HG03175 (cell line): ENCODE results near the gene CABLES1.

Experiments
- ATAC-seq: cut with Tn5 transposase; IDR thresholded peaks from one replicate; pipeline ENCODE4 v1.9.1; 2021; ENCODE audit warnings: mild to moderate bottlenecking, moderate library complexity; ENCODE audit not compliant: unreplicated experiment

CABLES1 gene

DNA sequence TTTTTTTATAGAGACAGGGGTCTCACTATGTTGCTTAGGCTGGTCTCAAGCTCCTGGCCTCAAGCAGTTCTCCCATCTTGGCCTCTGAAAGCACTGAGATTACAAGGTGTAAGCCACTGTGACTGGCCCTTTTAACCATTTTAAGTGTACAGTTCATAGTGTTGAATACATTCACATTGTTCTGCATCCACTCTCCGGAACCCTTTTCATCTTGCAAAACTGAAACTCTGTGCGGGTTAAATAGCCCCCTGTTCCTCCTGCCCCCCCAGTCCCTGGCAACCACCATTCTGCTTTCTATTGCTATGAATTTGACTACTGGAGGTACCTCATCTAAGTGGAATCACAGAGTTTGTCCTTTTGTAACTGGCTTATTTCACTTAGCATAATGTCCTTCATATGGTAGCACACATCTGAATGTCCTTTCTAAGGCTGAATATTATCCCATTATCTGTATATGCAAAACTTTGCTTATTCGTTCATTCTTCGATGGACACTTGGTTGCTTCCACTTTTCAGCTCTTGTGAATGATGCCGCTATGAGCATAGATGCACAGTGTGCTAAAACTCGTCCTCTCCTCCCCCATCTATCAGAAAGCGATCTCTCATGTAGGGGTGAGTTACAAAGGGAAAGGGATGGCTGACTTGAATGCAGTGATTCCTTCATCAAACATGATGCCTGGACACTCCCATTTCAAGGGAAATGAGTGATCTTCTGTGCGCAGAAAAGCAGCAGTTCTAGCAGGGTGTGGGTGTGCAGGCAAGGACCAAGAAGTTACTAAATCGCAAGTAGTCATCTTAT is 30.2 kb downstream of the CABLES1 start:
- no peak for ATAC-seq

DNA sequence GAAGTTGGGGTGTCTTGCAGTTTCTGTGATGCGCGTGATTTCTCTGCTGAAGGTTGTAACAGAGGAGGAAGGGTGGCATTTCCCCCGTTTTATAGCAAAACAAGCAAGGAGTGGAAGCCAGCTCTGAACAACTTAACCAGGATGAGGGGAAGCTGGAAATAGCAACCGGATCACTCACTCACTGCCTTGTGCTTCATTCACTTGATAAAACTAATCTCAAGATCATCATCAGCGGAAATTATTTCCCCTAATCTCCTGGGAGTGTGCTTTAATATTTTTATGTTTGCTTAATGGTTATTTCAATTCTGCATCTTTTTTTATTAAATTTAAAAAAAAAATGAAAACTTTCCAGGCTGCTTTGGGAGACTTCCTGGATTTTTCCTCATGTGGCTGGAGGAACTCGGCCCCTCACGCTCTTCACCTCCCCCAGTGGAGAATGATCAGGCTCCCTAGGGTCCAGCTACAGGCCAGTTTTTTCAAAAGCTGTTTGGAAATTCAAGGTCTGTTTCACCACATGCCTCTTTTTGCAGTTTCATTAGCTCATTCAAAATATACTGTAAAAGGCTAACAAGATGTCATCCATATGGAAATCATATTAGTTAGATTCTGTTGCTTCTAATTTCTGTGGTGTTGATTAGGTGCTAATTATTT is 31.7 kb downstream of the CABLES1 start:
- no peak for ATAC-seq

DNA sequence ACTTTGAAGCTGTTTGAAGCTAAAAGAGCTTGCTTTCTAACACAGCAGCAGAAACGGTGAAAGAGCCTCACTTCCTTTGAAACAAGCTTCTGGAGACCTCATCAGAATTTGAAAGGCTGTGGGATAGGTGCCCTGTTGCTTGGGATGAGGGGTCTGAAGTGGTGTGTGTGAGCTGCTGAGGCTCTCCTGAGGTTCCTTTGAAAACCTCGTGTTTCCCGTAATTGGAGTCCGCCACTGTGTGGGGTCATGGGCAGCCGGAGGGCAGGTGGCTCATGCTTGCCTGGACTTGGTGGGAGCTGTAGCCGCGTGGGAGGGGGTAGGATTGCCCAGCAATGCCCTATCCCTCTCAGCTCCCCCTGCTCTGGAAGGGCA is 34.4 kb downstream of the CABLES1 start:
- ATAC-seq: no peak

DNA sequence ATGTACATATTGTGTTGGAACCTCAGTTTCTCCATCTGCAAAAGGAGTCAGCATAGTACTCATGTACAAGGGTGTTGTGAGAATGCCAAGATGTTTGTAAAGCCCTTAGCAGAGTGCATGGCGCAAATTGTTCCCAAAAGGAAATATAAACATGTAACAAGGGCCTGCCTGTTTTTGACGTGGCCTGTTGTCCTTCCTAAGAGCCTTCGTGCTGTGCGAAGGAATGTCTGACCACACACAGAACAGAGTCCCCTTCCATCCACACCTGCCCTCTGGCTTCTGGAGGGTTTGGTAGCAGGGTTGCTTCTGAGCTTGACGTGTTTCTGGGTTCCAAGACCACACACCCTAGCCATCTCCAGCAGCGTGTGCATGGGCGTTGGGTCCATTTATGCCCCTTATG is 34.9 kb downstream of the CABLES1 start:
- ATAC-seq: no peak

DNA sequence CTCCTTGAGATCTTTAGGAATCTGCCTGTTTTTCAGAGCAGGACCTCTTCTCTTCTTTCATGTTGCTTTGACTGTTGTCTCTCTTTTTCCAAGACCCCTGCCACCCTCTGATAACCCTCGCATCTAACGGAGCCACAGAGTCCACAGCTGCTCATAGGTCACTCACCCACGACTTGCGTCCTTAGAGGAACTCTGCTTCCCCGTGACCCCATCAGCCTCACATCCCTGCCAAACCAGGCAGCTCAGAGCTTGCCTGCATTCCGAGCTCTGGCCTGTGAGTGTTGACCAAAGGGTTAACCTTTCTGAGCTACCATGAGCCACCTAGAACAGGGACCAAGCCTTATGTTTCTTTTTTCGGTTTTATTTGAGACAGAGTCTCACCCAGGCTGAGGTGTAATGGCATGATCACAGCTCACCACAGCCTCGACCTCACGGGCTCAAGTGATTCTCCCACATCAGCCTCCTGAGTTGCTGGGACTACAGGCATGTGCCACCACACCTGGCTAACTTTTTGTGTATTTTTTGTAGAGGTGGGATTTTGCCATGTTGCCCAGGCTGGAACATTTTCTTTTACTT is 36.4 kb downstream of the CABLES1 start:
- ATAC-seq: no peak

DNA sequence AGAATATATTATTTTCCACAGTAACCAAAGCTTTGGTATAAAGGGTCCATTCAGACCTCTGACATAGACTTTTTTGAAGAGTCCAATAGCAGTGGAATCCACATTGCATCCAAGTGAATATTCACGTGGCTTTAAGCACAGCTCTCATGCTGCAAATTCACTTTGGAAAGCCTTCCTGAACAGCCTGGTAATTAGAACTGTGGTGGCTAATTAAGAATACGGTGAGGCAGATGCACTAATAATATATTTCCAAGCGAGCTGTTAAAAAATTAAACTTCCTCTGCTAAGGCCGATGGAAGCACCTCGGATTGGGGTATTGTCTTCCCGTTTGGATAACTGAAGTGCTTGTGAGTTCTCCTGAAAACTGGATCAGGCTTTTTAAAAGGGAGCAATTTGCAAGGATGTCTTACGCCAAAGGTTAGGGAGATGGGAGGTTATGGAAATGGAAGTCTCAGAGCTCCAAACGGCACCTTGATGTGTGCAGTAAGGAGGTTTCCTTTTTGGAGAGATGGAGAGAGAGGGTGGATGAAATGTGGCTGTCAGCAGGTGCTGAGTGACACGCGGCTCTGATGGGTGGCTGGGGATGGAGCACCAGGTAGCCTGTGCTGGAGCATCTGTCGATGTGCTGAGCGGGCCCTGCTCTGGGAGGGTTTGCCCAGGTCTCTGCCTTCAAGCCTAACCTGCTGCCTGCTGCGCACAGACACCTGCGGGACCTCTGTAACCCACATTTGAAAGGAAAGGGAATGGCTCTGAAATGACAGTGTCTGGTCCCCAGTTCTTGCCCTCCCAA is 37.5 kb downstream of the CABLES1 start:
- no peak for ATAC-seq

DNA sequence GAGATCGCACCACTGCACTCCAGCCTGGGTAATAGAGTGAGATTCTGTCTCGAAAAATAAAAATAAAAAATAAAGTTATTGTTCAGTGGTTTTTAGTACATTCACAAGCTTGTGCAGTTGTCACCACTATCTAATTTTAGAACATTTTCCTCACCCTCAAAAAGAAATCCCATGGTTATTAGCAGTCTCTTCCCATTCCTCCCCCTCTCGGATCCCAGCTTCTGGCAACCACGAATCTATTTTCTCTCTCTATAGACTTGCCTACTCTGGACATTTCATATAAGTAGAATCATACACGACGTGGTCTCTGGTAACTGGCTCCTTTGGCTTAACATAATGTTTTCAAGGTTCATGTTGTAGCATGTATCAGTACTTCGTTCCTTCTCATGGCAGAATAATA is 38.6 kb downstream of the CABLES1 start:
- ATAC-seq: no peak

DNA sequence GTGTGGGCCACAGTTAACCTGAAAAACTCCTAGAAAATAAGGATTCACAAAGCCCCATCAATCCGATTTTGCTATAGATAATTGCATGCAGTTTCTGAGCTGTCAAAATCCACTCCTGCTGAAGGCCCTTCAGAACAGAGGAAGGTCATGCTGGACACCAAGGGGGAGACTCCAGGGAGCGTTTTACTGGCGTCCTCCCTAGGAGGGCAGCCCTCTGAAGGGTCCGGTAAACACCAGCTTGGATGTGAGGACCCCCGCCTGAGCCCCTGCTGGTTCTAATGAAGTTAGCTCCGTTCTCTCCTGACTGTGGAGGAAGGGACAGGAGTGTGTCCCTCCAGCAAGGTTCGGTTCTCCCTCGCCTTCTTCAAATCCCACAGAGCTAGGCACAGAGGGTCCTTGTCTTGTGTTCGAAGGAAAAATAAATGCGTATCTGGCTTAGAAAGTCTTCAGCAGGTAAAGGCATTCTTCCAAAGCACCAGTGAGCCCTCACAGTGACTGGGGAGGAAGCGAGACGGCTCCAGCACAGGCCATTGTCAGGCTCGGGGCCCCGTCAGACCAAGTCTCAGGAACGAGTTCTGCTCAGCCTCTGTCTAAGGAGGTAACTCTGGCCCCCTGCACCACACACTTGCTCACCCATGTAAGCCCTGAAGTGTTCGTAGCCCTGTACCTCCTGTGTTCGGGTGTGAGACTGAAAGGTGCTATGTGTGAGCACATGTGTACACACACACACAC is 41.6 kb downstream of the CABLES1 start:
- ATAC-seq: no peak

DNA sequence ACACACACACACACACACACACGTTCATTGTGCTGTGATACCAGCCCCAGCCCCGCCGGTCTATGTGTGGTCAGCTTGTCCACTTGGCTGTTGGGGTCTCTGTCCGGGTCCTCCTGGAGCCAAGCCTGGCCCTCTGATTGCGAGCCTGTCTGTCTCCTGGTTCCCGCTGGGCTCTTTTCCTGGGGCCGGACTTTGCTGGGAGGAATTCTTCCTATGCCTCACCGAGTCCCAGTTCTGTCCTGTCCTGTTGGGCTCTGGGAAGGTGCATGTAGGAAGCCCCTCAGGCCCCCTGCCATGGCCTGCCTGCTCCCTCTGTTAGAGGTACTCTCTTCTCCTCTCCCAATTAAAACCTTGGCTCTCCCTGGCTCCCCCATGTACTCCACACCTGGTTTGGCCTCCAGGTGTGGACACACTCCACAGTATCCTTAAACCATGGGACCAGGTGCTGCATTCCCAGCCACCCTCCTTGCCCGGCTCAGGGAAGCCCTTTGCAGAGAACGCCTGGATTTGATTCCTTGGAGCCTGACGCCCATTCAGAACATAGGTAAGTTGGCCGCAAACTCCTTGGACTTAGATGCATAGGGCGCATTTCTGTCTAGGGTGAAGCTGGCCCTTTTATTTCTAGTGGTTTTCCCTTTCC is 42.3 kb downstream of the CABLES1 start:
- no peak for ATAC-seq

DNA sequence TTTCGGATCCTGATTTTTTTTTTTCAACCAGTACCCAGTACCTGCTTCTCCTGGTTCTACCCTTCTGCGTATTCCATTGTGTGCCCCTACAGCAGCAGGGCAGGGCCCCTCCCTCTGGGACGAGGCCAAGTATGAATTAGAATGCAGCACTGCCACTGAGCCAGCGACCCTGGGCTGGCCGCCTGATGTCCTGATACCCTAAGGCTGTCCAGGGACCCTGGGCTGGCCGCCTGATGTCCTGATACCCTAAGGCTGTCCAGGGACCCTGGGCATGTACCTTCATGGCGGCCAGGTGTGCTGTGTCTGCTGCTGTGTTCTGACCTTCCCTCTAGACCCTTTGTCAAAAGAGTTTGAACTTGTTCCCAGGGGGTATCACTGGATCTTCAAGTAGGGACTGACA is 42.9 kb downstream of the CABLES1 start:
- no peak for ATAC-seq

DNA sequence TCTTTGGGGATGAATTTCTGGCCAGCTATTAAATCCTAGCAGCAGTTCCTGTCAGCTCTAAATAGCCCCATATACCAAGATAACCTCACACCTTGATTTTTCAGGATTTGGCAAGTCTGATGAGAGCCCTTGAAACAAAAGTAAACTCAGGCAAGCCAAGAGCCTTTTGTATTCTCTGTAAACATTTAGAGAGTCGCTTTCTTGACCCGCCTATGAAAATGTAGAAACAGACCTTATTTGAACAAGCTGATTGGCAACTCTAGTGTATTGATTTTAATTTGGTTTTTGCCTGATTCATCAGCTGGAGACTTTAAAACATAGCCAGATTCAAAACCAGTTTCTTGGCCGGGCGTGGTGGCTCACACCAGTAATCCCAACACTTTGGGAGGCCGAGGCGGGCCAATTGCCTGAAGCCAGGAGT is 43.4 kb downstream of the CABLES1 start:
- no peak for ATAC-seq

DNA sequence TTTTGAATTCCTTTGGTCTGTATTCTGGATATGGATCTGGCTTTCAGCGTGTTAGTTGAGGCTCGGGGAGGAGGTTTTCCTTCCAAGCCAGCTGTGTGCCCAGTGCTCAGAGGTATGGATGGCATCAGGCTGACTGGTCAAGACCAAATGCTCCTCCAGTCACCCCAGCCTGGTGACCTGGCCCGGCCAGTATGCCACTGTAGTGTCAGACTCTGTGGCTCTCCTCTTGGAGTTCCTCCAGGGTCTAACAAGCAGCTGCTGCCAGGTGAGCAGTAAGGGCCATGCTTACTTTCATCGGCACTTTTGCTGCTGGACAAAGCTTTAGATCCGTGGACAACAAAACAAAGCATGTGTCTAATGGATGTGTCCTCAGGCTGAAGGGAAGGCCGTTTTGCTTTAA is 44.1 kb downstream of the CABLES1 start:
- no peak for ATAC-seq

DNA sequence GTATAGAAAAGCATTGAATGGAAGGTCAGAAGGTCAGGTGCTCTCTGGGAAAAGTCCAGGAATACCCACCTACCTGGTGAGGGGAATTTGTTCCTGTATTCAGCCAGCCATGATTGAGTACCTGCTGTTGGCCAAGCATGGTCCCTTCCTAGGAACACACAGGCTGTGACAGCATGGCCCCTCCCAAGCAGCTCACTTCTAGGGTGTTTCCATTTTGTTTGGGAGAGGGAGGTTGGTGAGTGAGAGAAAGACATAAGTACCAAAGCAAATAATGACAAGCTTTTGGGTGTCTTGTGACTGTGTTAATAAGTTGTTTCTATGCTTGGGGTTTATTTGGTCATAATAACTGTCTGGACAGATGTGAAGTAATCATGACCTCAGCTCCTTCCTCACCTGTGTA is 46.3 kb downstream of the CABLES1 start:
- no peak for ATAC-seq

DNA sequence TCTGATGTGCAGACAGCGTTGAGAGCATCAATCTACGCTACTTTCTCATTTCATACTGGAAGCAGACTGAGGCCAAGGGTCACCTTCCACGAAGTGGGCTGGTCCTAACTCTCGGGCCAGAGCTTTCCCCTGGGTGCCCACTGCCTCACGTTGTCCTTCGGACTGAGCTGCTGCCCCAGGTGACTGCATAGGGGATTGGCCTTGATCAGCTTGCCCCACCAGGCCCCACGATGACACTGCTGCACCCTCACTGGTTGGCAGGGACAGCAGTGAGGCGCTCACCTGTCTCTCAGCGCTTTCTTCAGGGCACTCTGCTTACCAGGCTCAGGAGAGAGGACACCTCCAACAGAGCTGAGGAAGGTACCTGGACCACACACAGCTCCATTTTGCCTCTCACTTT is 47.3 kb downstream of the CABLES1 start:
- no peak for ATAC-seq

DNA sequence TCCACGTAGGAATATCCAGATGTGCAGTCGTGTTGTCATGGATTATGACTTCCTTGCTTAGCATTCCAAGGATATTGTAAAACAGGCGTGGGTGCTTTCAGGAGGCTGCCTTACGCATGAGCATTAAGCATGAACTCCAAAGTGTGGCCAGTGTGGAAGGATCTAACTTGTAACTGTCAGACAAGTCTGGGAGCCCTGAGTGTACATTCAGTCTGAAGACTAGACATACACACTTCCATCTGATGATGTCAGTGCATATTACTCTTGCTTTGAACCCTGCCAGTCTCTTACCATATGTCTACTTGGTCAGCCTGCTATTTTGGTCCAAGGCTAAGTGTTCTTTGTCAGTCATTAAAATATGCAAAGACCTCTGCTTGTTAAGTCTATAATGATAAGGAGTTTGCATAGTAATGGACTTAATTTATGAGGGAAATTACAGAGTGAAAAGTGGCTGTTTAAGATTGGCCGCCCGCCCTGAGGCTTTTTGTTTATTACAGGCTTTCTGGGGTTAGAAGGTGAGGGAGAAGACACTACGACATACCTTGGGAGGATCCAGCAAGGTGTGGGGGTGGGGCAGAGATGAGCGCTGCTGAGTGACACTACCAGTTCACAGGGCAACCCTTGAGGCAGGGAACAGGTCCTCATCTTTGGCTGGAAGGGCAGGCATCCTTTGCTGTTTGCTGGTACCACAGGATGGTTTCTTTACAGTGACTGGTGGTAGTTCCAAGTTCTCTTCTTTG is 48.3 kb downstream of the CABLES1 start:
- no peak for ATAC-seq

DNA sequence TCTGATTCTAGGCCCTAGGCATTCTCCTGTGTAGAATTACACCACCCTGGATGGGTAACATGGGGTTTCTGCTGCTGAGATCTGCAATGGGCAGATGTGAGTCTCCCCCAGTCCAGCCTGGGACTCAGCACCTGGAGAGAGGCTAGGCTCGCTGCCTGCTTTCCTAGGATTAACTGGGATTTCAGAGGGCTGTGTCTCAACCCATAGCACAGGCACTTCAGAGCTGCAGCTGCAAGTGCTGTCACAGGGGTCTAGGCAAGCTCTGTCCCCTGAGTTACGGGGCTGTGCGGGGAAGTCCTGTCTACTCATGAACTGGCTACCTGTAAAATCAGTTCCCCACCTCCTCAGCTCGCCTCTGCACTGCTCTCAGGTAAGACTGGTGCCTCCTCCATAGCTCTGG is 51.5 kb downstream of the CABLES1 start:
- no peak for ATAC-seq

DNA sequence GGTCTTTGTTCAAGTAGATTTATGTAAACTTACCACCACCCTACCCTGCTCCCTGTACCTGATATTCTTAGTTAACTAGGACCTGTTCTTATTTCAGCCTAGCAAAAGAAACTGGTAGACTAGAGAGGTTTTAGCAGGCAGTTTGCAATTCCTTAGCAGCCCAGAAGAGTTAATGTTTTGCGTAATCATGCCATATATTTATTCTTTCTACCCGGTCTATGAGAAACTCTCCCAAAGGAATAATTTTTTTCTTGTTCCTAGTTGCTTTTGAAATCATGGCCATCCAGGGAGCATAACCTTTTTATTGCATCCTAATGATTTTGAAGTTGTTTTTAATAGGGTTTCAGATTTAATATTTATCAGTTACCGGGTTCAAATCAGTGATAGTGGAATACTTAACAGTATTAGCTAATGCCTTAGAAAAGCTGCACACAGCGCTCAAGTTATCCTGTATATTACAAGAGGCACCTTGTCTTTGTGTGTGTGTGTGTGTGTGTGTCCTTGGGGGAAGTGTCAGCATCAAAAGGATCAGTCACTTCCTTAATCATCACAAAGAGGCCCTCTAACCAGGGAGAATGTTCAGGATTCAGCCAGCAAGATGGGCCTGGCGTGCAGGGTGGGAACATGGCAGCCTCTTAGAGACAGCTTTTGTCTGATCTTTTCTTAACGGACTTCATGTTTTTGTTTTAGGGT is 52.9 kb downstream of the CABLES1 start:
- ATAC-seq: no peak

DNA sequence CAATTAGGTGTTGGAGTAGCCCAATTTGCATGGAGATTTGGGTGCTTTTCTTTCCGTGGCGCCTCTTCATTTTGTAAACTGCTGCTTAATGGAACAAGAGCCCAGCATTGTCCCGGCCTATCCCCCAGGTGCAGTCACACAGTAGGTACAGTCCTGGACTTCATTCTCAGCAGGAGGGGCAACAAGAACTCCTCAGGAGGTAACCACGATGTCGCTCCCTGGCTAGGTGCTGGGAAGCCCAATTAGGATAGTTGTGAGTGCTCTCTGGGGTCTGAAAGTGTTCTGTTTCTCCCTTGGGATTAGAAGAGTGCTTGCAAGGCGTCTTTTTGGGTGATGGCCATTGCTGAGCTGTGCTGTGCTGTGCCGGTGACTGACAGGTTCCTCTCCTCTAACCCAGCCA is 53.8 kb downstream of the CABLES1 start:
- ATAC-seq: no peak
